CD14-positive monocyte (primary cell): ENCODE data around the gene TMEM214. TPM values are rescaled to one million over a fixed set of nuclear protein-coding genes. Genes with fewer than 3 reads are reported as not detected.
A peak's percentile ranks its signal among the peaks of the same experiment; 100 is the strongest.

Experiments used
- DNase-seq, 3 donors: peaks; one replicate each; pipeline ENCODE4 v3.0.0-alpha.2; 2011 to 2022
- H2AFZ ChIP-seq: 2 replicates; pipeline ENCODE4 v1.6.0; 2012; ENCODE audit warnings: mild to moderate bottlenecking, low read depth, low read length, inconsistent platforms; ENCODE audit not compliant: insufficient read depth, poor library complexity, severe bottlenecking
- H3K27ac ChIP-seq, 2 donors: 1 replicate in 1 of 2; 2 replicates in 1 of 2; pipeline ENCODE4 v1.5.1; 2012 to 2013; ENCODE audit warnings: low read length in 2 of 2, control low read depth in 1 of 2, inconsistent platforms in 1 of 2, low read depth in 1 of 2, mild to moderate bottlenecking in 1 of 2
- H3K27me3 ChIP-seq, 2 donors: one replicate each; pipeline versions ENCODE4 v1.6.0 to v1.6.1; 2011 to 2013; ENCODE audit warnings: low read length in 2 of 2; ENCODE audit not compliant: control insufficient read depth in 2 of 2, insufficient read depth in 2 of 2
- H3K36me3 ChIP-seq, 2 donors: replicated peaks in 1 of 2; 1 replicate in 1 of 2; 2 replicates in 1 of 2; pipeline versions ENCODE4 v1.5.1 to v1.6.1; 2012 to 2013; ENCODE audit warnings: low read length in 2 of 2, control low read depth in 1 of 2, inconsistent platforms in 1 of 2, mild to moderate bottlenecking in 1 of 2; ENCODE audit not compliant: insufficient read depth in 2 of 2, control insufficient read depth in 1 of 2
- H3K4me1 ChIP-seq, 2 donors: 1 replicate in 1 of 2; 2 replicates in 1 of 2; pipeline versions ENCODE4 v1.5.1 to v1.6.1; 2012 to 2013; ENCODE audit warnings: low read length in 2 of 2, control low read depth in 1 of 2, inconsistent platforms in 1 of 2, mild to moderate bottlenecking in 1 of 2, moderate library complexity in 1 of 2; ENCODE audit not compliant: insufficient read depth in 2 of 2, control insufficient read depth in 1 of 2
- H3K4me2 ChIP-seq: replicated peaks from 2 replicates; pipeline ENCODE3; 2012; ENCODE audit warnings: low read length, moderate library complexity, mild to moderate bottlenecking; ENCODE audit not compliant: poor library complexity, severe bottlenecking; ENCODE audit errors: extremely low read depth
- H3K4me3 ChIP-seq, 3 experiments: fragments of 200-600 bp in 1 of 3; sonication (generic) in 1 of 3; replicated peaks in 1 of 3; 1 replicate in 2 of 3; 2 replicates in 1 of 3; pipeline ENCODE4 v1.5.1; 2011 to 2013; ENCODE audit warnings: low read length in 3 of 3, mild to moderate bottlenecking in 3 of 3, control low read depth in 2 of 3, low read depth in 2 of 3, inconsistent platforms in 1 of 3, moderate library complexity in 1 of 3
- H3K79me2 ChIP-seq: 2 replicates; pipeline ENCODE4 v1.6.0; 2012; ENCODE audit warnings: mild to moderate bottlenecking, control low read depth, inconsistent platforms, low read length, moderate library complexity; ENCODE audit not compliant: insufficient read depth
- H3K9ac ChIP-seq: 2 replicates; pipeline ENCODE4 v1.6.0; 2017; ENCODE audit warnings: low read length, mild to moderate bottlenecking; ENCODE audit not compliant: insufficient read depth, poor library complexity, severe bottlenecking
- H3K9me3 ChIP-seq, 2 donors: replicated peaks in 1 of 2; 1 replicate in 1 of 2; 2 replicates in 1 of 2; pipeline versions ENCODE4 v1.5.1 to v1.6.1; 2012 to 2013; ENCODE audit warnings: low read length in 2 of 2, control low read depth in 1 of 2; ENCODE audit not compliant: control insufficient read depth in 1 of 2, insufficient read depth in 1 of 2
- H4K20me1 ChIP-seq: 2 replicates; pipeline ENCODE4 v1.6.0; 2012; ENCODE audit warnings: mild to moderate bottlenecking, low read length, control low read depth, moderate library complexity; ENCODE audit not compliant: insufficient read depth
- H3K27ac Mint-ChIP-seq, 7 donors: one replicate each; pipeline ENCODE4 v1.8.0; 2020; ENCODE audit warnings: mild to moderate bottlenecking in 7 of 7, mixed read lengths in 7 of 7, moderate library complexity in 6 of 7, inconsistent platforms in 2 of 7
- H3K27me3 Mint-ChIP-seq, 3 donors: one replicate each; pipeline ENCODE4 v1.8.0; 2021 to 2022; ENCODE audit warnings: low read depth in 3 of 3, mild to moderate bottlenecking in 3 of 3, mixed read lengths in 3 of 3, moderate library complexity in 3 of 3, inconsistent platforms in 1 of 3
- H3K36me3 Mint-ChIP-seq, 2 donors: one replicate each; pipeline ENCODE4 v1.8.0; 2020; ENCODE audit warnings: mixed read lengths in 2 of 2, inconsistent platforms in 1 of 2, mild to moderate bottlenecking in 1 of 2
- H3K4me1 Mint-ChIP-seq: one replicate; pipeline ENCODE4 v1.8.0; 2020; ENCODE audit warnings: mild to moderate bottlenecking, mixed read lengths
- H3K4me3 Mint-ChIP-seq, 2 donors: one replicate each; pipeline ENCODE4 v1.8.0; 2020; ENCODE audit warnings: mild to moderate bottlenecking in 2 of 2, mixed read lengths in 2 of 2, moderate library complexity in 1 of 2
- H3K9me3 Mint-ChIP-seq, 7 donors: one replicate each; pipeline ENCODE4 v1.8.0; 2020 to 2022; ENCODE audit warnings: mixed read lengths in 7 of 7, mild to moderate bottlenecking in 6 of 7, moderate library complexity in 6 of 7, inconsistent platforms in 2 of 7
- CTCF ChIP-seq: fragments of 200-600 bp; IDR thresholded peaks from one replicate; pipeline ENCODE4 v1.8.0; 2022; ENCODE audit warnings: antibody characterized with exemption, mild to moderate bottlenecking
- WGBS: methylation state at CpG from one replicate; pipeline ENCODE4 v1.1.5; 2013; ENCODE audit warnings: missing lambda C conversion rate; ENCODE audit not compliant: insufficient coverage; 5-methylcytosine and 5-hydroxymethylcytosine counted together
- intact Hi-C, 2 donors: fragments of 100-400 bp; cut with micrococcal nuclease; formaldehyde crosslinking; loops; one replicate each; pipeline versions ENCODE4 v1.15.0 to v1.15.1; 2023
- polyA plus RNA-seq, 3 donors: library from polyadenylated mRNA; depleted of rRNA in 1 of 3; unstranded in 2 of 3; stranded (reverse) in 1 of 3; fragments of 300-500 nt in 2 of 3; fragments of >200 nt in 1 of 3; fragmentation: Illumina TruSeq in 2 of 3; gene quantifications; 1 replicate in 2 of 3; 2 replicates in 1 of 3; pipeline ENCODE4 v1.2.3, GENCODE V29; 2012 to 2021

TMEM214 gene
- polyA plus RNA-seq, 3 donors: 18.3 to 61.7 (median 26.9) TPM

DNA sequence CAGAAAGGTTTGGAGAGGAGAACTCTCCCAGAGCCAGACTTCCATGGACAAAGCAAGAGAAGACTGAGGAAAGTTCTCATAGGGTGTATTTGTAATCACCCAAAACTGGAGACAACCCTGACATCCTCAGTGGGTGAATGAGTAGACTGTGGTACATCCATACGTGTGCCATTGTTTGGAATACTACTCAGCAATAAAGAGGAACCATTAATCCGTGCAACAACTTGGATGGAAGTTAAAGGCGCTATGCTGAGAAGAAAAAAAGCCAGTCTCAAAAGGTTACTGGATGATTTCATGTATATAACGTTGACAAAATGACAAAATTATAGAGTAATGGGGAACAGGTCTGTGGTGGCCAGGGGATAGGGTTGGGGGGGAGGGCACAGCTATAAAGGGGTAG is 24.1 kb upstream of the TMEM214 start:
- Mint-ChIP-seq H3K9me3 (peaks cover 0 to 7% (median 0%) of the 10 kb centered on the region in 7 donors), H3K36me3 (no peaks in the 10 kb centered on the region), H3K27ac (peak overlapping the region in 1 of 7 donors; percentile 37), H3K27me3 (peaks cover 2 to 12% (median 12%) of the 10 kb centered on the region in 3 donors), H3K4me3 (no peak overlapping the region), H3K4me1 (peaks cover 26% of the 10 kb centered on the region)
- Histone ChIP-seq H3K9me3 (no peaks in the 10 kb centered on the region), H3K36me3 (no peaks in the 10 kb centered on the region), H3K4me2 (no peak overlapping the region), H3K27me3 (peaks cover 2% of the 10 kb centered on the region in 2 donors), H2AFZ (no peak overlapping the region), H3K27ac (no peak overlapping the region), H3K4me3 (no peak overlapping the region), H3K79me2 (no peaks in the 10 kb centered on the region), H3K9ac (no peak overlapping the region), H4K20me1 (no peaks in the 10 kb centered on the region), H3K4me1 (peaks cover 11 to 15% of the 10 kb centered on the region in 2 donors)
- no peak for TF ChIP-seq CTCF
- 80% methylated on average over 1 of the region's 4 CpGs for WGBS
- intact Hi-C loops: no loop called here
- DNase-seq: no peak

GRCh38 chr2:27009083-27009482 is 23.7 kb upstream of the TMEM214 start:
- no peak overlapping the region for H3K27ac ChIP-seq

More at GRCh38 chr2:27009083-27009482, 23.7 kb upstream of the TMEM214 start:
- Histone ChIP-seq H3K36me3 (no peaks in the 10 kb centered on the region), H3K4me1 (peaks cover 11 to 15% of the 10 kb centered on the region in 2 donors), H3K4me2 (no peak overlapping the region), H3K79me2 (no peaks in the 10 kb centered on the region), H3K9me3 (no peaks in the 10 kb centered on the region), H3K4me3 (no peak overlapping the region), H2AFZ (no peak overlapping the region), H3K9ac (no peak overlapping the region), H4K20me1 (no peaks in the 10 kb centered on the region), H3K27me3 (peaks cover 2% of the 10 kb centered on the region in 2 donors)
- Mint-ChIP-seq H3K36me3 (no peaks in the 10 kb centered on the region), H3K27ac (no peak overlapping the region), H3K27me3 (peaks cover 2 to 12% (median 12%) of the 10 kb centered on the region in 3 donors), H3K4me1 (peaks cover 23% of the 10 kb centered on the region), H3K4me3 (no peak overlapping the region), H3K9me3 (peaks cover 0 to 7% (median 0%) of the 10 kb centered on the region in 7 donors)
- intact Hi-C loops: no loop called here
- DNase-seq: no peak
- no peak for TF ChIP-seq CTCF
